HUDEP-2 (cell line): Measurements from ENCODE around the gene IL12RB2.

ENCODE experiments used
- DNase-seq, 76 experiments: peaks; one replicate each; lab custom pipeline; 2025; ENCODE audit not compliant: unreplicated experiment in 76 of 76; lab: John Stamatoyannopoulos, UW

IL12RB2 gene

DNA sequence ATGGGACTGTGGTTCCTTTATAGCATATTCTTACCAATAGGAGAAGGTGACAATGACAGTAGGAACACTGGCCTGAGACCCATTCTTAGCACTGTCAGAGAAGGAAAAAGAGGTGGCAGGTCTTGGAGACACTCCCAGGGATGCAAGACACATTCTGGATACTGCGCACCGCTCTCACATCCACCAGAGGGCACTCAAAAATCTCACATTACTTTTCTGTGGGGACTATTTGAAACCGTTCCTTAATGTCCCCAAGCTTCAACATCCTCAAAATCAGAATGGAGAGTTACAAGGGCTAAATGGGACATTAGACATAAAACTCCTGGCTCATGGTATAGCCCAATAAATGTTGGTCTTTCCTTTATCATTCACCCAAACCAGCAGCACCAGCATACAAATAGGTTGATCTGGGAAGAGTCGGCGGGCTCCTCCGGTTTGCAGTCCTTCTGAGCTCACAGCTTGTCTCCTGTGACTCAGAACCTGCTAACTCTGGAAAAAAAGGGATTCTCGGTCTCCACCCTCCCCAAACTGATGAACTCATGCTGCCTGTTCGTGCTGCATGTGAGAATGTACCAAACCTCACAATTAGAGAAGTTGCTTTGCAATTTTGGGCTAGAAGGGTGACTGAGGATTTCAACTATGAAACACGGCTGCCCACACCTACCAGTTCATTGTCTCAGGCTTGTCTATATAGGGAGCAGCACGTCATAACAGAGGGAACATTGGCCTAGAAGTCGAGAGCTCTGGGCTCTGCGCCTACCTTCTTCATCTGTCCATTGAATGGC lies 40.2 kb downstream of the IL12RB2 start:
- DNase-seq = peak in 22 of 76 experiments; percentile 1 to 33 (median 7)

DNA sequence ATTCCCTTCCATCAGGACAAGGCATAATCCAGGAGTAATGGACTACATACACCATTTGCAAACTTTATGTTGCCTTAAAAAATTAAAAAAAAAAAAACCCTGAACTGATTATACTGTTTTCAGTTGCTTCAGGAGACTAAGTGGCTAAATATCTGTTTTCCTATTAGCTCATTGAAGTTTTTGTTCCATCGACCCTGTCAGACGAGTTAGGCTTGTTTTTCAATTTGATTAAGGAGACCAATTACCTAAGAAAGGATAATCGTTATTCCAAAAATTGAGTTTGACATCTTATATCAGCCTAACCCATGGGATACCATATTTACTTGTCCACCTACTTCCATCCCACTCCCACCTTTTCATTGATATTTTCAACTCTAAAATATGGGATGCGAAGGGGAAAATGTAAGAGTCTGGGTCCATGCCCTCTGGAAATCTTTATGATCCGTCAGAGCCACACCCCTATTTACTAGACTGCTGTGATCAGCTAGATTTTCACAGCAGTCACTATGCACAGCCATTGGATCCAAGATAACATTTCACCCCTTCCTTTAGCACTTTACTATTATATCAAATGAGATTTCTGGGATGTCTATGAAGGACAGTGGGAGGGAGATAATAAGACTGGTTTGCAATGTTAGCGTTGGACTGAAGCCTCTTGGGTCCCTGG lies 41.0 kb downstream of the IL12RB2 start:
- no peak for DNase-seq

DNA sequence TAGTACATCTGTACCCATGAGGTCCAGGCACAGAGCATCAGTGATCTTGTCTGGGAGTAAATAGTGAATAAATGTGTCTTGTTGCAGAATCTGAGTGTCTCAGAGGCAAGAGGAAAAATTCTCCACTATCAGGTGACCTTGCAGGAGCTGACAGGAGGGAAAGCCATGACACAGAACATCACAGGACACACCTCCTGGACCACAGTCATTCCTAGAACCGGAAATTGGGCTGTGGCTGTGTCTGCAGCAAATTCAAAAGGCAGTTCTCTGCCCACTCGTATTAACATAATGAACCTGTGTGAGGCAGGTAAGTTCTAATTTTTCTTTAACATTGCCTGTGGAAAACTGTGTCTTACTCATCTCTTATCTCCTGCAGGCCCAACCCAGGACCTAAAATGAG lies 43.1 kb downstream of the IL12RB2 start:
- DNase-seq = no peak

DNA sequence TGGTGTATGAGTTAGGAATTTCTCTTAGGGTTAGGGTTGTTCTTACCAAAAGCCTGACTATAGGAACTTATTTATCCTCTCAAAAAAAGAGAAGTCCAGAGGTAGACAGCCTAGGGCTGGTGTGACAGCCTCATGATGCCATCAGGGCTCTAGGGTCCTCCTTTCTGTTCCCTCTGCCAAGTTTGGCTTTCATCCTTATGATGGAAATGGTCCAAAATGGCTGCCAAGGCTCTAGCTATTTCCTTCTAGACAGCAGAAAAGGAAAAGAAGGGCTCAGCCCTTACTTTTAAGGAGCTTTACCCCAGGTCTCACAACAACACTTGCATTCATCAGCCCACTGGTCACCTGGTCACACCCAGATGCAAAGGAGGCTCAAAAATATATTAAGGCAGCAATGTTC lies 44.5 kb downstream of the IL12RB2 start:
- DNase-seq = no peak

DNA sequence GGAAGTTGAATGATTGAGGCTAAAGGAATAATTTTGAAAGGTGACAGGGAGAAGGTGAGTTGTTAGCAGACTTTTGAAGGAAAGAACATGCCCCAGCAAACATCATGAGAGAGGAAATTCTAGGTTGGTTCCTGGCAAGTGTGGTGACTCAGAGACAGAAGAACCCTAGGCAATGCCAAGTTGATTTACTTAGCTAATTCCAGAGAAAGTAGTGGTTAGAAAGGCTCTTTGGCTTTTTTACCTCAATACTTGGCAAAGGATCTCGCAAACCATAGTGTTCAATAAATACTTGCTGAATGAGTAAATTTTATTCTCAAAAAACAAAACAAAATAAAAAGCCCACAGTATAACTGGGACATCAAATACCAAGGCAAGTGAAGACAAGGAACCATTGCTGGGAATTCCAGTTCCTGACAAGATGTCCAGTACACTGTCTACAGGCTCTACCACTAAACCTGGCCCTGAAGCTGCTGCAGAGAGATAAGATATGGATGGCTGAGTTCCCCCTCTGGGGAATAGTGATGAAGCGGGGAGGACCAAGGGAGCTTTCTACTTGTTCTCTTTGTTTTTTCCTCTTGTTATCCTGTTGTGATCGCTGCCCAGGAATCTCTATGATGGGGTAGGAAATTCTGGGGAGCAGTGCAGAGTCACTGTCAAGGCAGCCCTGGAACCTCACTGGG lies 48.2 kb downstream of the IL12RB2 start:
- peak in 9 of 76 experiments; percentile 4 to 18 (median 10) for DNase-seq

DNA sequence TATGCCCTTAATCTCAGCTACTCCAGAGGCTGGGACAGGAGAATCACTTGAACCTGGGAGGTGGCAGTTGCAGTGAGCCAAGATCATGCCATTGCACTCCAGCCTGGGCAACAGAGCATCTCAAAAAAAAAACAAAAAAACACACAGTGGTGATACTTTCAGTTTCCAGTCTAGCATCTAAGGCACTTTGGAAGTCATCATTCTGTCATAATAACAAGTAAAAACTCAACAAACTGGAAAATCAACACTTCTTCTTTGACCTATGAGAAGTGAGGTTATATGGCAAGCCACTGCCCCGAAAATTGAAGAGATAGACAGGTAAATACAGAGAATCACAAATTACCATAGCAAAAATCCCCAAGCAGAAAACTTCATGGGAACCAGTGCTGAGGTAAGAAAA lies 51.9 kb downstream of the IL12RB2 start:
- no peak for DNase-seq

DNA sequence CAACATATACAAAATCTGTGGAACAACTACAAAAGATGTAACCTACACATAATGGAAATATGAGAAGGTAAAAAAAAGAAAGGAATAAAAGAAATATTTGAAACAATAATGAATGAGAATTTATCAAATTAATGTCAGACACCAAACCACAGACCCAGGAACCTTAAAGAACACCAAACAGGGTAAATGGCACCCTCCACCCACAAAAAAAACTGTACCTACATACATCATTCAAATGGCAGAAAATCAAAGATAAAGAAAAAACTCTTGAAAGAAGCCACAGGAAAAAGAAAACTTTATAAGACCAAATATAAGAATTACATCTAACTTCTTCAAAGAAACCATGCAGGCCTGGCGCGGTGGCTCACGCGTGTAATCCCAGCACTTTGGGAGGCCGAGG lies 54.0 kb downstream of the IL12RB2 start:
- no peak for DNase-seq

DNA sequence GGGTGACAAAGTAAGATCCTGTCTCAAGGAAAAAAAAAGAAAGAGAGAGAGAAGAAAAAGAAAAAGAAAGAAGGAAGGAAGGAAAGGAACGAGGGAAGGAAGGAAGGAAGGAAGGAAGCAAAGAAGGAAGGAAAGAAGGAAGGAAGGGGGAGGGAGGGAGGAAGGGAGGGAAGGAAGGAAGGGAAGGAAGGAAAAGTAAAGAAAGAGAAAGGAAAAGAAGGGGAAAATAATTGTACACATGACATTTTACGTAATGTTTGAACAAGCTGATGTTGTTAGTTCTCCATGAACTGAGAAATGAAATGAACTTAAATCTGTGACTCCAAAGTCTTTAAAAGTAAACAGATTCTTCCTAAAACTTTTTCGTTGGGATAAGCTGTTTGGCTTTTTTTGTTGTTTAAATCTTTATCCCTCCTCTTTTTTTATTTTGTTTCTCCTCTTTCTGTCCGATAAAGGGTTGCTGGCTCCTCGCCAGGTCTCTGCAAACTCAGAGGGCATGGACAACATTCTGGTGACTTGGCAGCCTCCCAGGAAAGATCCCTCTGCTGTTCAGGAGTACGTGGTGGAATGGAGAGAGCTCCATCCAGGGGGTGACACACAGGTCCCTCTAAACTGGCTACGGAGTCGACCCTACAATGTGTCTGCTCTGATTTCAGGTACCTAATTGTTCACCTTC lies 59.8 kb downstream of the IL12RB2 start:
- DNase-seq = peak in 47 of 76 experiments; percentile 2 to 66 (median 36)

DNA sequence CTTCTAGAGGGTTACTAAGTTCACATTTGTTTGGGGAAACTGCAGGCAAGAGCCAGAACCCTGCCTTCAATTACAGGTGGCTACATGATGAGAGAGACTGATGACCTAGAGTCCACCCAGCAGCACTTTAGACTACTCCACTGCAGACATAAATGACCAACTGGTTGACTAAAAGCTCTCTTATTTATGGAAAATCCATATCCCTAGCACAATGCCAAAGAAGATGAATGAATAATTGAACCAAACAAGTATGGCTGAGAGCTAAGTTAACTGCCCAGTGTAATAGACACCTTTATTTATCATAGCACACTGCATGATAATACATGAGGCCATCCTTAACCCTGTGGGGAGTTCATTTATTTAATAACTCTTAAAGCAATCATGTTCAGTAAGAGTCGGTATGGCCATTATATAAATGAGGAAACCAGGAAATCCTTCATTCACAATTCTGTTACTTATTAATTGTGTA lies 60.4 kb downstream of the IL12RB2 start:
- DNase-seq = no peak

DNA sequence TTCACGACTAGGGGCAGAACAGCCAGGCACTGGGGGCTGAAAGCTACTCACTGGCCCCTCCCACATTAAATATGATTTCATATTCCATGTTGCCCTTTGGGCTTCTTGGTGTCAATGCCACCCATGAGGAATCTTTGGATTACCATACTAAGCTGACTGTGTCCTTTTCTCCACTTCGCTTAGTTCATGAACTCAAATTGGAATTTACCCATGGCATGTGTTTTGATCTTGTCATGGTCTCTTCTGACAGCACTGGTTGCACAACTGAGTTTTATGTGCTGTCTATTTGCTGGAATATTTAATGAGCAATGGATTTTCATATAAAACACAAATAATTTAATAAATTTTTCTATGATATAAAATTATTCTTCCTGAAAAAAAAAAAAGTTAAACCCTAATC lies 63.4 kb downstream of the IL12RB2 start:
- DNase-seq = no peak

DNA sequence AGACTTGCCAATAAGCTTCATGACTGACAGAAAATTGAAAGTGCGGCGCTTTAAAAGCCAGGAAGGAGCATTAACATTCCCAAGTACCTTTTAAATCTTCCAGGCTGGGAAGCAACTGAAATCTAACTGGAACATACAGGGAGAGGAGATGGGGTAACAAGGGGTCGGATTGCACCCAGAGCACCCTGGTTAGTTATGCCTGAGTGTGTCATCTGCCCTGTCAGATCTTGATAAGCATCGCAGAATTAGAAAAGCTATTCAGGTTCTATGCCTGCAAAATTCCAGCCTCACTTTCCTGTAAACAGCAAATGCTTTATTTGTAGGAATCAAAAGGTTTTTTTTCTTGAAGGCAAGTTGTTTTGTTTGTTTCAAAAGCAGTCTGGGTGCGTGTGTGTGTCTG lies 64.0 kb downstream of the IL12RB2 start:
- DNase-seq = no peak

DNA sequence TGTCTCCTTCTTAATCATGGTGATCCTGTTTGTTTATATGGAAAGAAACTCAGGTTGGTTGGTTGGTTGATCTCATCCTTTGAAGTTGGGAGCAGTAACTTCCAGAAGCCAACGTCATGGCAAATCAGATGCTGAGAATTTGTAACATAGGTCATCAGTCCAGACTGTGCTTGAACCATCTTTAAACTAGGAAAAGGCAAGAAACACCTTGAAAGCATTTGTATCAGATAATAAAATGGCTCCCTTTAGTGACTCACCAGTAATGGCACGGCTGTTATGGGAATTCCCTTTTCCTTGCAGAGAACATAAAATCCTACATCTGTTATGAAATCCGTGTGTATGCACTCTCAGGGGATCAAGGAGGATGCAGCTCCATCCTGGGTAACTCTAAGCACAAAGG lies 64.5 kb downstream of the IL12RB2 start:
- no peak for DNase-seq

DNA sequence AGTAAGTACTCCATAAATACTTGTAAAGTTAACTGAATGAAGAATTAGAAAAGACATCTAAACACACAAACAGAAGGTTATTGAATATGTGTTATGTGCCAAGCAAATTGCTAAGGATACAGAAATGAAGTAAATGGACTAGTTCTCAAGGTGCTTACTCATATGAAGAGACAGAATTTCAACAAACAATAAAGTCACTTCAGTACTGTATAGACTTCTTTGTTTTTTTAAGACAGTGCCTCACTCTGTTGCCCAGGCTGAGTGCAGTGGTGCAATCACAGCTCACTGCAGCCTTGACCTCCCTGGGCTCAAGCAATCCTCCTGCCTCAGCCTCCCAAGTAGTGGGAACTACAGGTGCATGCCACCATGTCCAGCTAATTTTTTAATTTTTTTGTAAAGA lies 65.2 kb downstream of the IL12RB2 start:
- no peak for DNase-seq

DNA sequence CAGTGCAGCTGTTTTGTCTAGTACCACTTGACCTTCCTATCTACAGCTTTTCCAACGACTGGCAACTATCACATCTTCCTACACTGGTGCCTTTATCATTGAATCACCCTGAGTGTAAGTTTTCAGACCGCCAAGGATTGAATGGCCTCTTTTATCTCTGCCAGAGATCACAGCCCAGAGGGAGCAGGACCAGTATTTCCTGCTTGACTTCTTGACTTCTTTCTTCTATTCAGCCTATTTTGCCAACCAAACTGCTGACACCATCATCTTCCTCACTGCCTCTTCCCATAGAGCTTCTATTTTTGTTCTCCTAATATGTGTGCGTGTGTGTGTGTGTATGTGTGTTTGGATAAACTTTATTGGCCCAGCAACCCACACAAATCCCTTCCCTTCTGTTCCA lies 68.7 kb downstream of the IL12RB2 start:
- peak in 4 of 76 experiments; percentile 3 to 28 (median 14) for DNase-seq

DNA sequence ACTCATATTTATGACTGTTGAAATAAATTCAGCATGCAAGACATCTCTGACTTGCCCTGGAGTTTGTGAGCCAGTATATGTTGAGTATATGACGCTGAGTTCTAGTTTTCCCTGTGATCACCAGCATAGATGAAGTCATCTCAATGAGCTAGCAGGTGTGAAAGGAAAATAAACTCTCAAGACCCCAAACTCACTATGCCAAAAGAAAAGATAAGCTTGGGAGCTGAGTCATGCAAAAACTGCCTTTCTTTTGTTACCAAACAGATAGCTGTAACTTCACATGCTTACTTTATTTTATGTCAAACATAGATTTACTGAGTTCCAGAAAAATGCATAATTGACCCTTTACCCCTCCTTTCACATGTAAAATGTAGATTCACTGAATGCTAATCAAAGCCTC lies 69.6 kb downstream of the IL12RB2 start:
- no peak for DNase-seq

DNA sequence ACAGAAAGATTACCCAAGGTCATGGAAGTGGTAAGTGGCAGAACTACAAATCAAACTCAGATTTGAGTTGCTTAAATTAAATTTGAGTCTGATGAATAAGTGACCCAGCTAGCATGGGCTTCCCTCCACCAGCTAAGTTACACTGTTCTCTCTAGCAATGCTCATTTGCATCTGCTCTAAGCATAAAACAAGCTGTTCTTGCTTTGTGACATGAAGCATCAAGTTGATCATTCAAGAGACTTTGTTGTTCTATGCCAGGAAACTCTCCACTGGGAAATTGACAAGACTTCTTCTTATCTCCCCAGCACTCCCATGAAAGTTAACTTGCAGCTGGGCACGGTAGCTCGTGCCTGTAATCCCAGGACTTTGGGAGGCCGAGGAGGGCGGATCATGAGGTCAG lies 73.5 kb downstream of the IL12RB2 start:
- no peak for DNase-seq

DNA sequence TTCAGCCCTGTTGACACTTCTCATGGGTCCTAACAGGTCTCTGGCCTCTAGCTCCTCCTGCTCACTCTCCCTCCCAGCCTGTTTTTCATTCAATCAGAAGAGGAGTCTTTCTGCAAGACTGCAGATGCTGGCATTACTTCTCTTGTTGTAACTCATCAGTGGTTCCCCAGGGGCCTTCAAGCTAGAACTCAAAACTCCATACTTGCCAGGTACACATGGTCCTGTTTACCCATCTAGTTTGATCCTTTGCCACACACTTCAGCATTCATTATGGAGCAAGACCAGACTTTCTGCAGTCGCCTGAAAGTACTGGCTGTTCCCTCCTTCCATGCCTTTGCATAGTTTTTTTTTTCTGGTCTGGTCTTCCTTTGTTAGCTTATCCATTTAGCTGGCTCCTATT lies 74.6 kb downstream of the IL12RB2 start:
- DNase-seq = no peak

DNA sequence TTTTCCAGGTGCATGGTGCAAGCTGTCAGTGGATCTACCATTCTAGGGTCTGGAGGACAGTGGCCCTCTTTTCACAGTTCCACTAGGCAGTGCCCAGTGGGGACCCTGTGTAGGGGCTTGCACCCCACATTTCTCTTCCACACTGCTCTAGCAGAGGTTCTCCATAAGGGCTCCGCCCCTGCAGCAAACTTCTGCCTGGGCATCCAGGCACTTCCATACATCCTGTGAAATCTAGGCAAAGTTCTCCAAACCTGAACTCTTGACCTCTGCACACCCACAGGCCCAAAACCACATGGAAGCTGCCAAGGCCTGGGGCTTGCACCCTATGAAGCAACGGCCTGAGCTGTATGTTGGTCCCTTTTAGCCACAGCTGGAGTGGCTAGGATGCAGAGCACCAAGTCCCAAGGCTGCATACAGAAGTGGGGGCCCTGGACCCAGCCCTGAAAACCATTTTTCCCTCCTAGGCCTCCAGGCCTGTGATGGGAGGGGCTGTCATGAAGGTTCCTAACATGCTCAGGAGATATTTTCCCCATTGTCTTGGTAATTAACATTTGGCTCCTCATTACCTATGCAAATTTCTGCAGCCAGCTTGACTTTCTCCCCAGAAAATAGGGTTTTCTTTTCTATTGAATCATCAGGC lies 76.4 kb downstream of the IL12RB2 start:
- DNase-seq = no peak

DNA sequence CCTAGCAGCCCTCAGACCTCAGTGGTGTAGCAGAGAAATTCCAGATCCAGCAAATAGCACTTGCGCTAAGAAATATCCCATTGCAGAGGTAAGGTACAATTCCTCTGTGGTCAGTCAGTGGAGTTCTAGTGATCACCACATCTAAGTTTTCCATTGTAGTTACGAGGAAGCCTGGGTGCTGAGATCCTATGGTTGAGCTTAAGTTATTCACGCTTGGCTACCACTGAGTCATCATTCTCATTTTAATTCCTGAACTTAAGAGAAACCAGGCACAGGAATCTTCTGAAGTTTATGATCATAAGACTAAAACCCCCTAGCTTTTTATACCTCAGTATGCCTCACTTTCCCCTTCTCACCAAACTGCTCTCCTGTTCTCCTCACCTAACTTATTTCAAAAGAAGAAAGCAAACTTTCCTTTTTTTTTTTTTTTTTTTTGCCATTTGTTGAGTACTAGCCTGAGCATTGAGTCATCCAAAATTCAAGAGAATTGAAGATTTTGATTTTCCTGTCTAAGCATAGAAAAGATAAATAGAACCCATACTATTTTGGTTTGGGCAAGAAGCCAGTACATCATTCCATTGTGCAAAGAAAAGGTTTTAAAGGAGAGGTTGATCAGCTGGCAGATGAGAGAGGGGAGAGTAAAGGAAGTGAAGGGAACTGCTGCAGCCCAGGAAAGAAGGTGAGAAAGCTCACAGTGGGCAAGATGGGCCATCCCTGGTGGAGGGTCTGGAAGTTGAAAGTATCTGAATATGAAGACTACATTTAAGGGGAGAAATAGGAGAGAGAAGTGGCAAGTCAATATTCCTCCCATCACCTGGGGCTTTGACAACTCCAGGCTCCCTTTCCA lies 82.6 kb downstream of the IL12RB2 start:
- no peak for DNase-seq

DNA sequence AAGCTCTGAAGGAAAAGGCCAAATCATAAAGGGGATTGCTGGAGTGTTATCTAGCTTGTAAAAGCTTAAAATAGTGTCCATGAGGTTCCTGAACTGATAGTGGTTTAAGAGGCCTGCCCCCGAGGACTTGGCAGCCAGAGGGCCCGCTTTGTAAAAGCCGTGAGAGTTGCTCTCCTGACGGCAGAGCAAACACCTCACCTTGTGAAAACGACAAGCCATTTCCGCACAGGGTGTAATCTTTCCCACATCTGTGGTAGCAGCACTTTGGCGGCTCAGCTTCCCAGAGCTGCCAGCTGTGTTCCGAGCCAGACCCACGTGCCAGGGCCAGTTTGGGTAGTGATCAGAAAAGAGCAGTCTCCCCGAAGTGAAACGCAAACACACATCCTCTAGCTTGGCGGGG lies 85.6 kb downstream of the IL12RB2 start:
- DNase-seq = no peak
